Esophagus squamous epithelium (tissue), 4 donors: ENCODE results near the gene RIT2.

Experiments used
- POLR2A ChIP-seq, 4 donors: fragments of 450-650 bp; IDR thresholded peaks; one replicate each; pipeline ENCODE4 v1.6.1; 2017; ENCODE audit warnings: antibody characterized with exemption in 4 of 4, mild to moderate bottlenecking in 4 of 4, moderate library complexity in 3 of 4
- TF ChIP-seq, protein P1 (sequence below), 6 experiments: fragments of 450-650 bp in 4 of 6; fragments of 200-600 bp in 2 of 6; sonication (generic) in 2 of 6; IDR thresholded peaks; one replicate each; pipeline ENCODE4 v1.5.1; 2016 to 2019; ENCODE audit warnings: antibody characterized with exemption in 6 of 6, mild to moderate bottlenecking in 4 of 6, moderate library complexity in 4 of 6

DNA sequence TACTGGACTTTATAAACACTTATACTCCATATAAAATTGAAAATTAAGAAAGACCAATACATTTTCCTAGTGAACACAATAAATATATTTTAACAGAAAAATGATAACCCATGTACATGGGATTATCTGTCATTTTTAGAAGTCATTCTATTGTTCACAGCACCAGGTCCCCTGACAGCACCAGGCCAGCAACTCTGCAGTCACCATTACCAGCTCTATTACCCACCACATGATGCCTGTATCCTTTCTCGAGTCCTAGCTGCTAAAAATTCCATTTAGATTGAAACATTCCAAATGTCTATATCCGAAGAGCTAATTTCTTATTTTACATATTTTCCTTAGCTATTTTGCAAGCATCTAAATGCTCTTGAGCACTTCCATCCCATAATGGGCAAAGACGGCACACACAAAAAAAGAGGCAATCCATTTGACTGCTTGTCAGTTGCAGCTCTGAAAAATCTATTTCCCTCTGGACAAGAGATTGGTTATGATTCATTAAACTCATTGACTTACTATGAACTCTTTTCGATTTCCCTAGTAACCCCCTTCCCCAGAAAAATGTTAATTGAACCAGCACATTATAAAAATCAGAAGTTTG is 336.9 kb downstream of the RIT2 start:
- TF ChIP-seq, protein P1, sequence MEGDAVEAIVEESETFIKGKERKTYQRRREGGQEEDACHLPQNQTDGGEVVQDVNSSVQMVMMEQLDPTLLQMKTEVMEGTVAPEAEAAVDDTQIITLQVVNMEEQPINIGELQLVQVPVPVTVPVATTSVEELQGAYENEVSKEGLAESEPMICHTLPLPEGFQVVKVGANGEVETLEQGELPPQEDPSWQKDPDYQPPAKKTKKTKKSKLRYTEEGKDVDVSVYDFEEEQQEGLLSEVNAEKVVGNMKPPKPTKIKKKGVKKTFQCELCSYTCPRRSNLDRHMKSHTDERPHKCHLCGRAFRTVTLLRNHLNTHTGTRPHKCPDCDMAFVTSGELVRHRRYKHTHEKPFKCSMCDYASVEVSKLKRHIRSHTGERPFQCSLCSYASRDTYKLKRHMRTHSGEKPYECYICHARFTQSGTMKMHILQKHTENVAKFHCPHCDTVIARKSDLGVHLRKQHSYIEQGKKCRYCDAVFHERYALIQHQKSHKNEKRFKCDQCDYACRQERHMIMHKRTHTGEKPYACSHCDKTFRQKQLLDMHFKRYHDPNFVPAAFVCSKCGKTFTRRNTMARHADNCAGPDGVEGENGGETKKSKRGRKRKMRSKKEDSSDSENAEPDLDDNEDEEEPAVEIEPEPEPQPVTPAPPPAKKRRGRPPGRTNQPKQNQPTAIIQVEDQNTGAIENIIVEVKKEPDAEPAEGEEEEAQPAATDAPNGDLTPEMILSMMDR (IDR thresholded peaks at IDR 0.05), result no peak
- no peak for TF ChIP-seq POLR2A (IDR thresholded peaks at IDR 0.05)
